GM21360 (cell line): Measurements from ENCODE around the gene MYB.
A peak's percentile ranks its signal among the peaks of the same experiment; 100 is the strongest.
"Not testable (repeated sequence)": the region's sequence is repeated elsewhere in the genome, so short reads cannot be mapped to it uniquely, and the experiment has no call there.

Experiments
- ATAC-seq: cut with Tn5 transposase; IDR thresholded peaks from one replicate; pipeline ENCODE4 v1.9.1; 2021; ENCODE audit warnings: mild to moderate bottlenecking, moderate library complexity; ENCODE audit not compliant: unreplicated experiment

Gene MYB

DNA sequence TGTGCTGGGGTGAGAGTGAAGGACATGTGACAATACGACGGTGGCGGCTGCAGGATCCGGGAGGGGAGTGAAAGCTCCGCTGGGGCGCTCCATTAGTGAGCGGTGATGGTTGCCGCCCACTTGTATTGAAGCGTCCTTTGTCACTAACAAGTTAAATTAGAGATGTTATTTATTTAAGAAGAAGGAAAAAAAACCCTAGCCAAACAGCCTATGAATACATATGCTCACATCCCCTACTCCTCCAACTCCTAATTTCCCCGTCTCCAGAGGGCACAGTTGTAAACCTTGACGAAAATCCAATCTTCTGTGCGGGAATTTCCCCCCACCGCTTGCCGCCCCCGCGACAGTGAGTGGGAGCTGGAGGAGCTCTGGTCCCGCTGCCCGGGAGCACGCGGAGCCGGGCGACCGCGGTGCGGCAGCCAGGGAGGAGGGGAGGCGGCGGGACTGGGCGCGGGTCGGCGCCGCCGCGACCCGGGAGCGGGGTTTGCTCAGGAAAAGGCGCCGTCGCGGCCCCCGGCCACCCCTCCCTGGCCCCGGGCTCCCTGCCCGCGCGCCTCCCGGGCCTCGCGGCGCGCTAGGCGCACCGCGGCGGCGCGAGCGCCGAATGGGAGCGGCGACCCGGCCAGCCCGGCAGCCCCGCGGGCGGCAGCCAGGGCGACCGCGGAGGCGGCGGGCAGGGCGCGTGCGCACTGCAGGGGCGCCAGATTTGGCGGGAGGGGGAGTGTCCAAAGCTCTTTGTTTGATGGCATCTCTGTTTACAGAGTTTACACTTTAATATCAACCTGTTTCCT lies at the start of gene MYB:
TSS of gene MYB (plus strand) at position 767 of the 791 bp plus-strand sequence. CDS start 206 bp downstream, outside the sequence.
- ATAC-seq = peak; percentile 29

DNA sequence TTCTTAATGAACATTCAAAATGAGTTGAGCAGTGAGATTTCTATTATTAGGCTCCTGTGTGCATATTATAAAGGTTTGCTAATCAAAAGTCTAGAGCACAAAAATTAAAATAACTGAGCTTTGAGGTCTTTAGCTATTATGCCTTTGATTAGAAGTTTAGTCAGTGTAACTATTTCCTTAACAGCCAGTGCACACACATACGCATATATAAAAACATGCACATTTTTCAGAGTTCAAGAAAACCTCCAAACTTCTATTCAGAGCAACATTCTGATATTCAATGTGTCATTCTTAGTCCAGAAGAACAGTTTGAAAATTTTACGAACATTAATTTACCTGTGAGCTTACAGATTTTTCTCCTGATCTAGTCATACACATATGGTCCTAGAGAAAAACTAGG lies 48.3 kb upstream of the MYB start:
- ATAC-seq = no peak

DNA sequence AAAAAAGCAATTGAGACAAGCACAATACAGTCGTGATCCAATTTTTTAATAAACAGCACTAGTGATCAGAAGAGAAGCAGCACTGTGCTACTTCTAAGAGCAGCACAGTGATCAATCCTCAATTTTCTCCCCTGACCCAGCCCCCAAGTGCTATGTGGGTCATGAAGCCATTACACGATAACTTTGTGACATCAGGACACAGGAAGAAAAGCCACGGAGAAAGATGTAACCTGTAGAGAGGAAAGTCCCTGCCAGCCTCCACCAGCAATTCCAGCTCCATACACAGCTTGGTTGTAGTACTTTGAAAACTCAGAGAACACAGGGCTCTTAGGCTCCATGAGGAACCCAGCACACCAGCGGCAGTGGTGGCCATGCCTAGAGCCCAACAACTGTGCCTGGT lies 45.3 kb upstream of the MYB start:
- no peak for ATAC-seq

DNA sequence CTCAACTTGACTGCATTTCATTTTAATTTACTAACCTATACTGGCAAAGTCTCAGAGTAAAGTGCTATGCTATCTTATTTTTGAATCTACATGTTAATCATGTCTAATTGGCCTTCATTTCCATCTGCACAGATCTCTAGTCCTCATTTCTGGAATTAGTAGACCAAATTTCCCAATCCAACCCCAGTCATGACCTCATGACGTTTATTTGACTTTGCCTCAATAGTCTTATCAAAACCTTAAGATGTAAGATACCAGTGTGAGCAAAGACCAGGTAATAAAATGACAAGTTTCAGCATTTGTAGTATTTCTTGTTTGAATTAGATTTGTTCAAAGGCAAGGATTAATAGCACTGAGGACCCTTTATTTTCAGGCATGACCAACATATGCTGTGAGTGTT lies 43.3 kb upstream of the MYB start:
- no peak for ATAC-seq

DNA sequence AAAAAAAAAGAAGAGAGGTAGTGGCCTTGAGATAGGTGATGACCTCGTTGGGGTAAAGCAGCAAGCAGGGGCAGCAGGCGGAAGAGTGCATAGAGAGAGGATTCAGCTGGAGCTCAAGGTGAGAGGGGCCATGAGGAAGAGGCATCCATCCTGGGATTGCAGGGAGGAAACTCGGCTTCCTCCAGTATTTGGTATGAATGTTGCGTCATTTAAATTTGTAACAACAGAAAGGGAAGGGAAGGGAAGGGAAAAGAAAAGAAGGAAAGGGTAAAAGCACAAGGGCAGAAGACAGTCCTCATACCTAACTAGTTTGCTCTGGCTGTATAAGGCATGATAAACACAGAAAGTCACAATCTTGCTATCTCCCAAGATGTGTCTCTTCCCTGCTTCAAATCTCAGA lies 39.9 kb upstream of the MYB start:
- ATAC-seq = no peak

DNA sequence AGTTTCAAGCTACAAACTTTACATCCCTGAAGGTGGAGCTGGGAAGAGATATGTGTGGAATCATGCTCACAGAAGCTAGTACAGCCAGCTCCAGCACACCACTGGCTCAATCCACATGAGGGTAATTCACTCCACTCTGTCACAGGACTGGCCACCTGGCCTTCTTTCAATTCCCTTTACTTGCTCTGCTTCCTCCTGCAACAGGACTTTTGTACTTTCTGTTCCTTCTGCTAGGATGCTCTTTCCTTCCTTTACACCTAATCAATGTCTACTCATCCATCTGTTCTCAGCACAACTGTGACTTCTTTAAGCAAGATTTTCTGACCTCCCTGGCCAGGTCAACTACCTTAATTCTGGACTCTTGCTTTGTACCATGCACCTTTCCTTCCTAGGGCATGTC lies 39.4 kb upstream of the MYB start:
- ATAC-seq = no peak

DNA sequence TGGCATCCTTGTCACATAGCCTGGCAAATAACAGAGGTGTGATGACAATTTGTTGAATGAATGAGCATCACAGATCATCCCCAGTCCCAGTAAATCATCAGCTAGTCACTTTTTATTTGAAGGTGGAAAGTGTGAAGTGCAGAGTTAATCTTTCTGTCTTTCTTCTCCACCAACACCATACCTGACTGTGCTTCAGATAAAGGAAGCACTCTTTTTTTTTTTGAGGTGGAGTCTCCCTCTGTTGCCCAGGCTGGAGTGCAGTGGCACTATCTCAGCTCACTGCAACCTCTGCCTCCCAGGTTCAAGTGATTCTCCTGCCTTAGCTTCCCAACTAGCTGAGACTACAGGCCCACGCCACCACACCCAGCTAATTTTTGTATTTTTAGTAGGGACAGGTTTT lies 38.9 kb upstream of the MYB start:
- ATAC-seq = not testable (repeated sequence)

DNA sequence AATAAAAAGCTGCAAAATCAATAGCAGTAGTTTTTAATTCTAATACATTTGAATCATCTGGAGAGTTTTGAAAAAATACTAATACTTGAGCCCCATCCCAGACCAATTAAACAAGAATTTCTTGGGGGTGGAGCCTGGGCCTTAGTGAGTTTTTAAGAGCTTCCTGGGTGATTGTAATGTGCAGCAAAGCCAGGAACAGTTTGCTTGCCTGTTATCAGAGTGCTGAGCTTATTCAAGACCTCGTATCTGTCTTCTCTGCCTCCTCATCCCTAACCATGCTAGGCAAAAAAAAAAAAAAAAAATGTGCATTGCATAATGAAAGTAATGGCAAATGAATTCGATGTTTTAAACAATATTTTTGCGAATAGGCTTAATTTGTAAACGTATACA lies 36.4 kb upstream of the MYB start:
- no peak for ATAC-seq

DNA sequence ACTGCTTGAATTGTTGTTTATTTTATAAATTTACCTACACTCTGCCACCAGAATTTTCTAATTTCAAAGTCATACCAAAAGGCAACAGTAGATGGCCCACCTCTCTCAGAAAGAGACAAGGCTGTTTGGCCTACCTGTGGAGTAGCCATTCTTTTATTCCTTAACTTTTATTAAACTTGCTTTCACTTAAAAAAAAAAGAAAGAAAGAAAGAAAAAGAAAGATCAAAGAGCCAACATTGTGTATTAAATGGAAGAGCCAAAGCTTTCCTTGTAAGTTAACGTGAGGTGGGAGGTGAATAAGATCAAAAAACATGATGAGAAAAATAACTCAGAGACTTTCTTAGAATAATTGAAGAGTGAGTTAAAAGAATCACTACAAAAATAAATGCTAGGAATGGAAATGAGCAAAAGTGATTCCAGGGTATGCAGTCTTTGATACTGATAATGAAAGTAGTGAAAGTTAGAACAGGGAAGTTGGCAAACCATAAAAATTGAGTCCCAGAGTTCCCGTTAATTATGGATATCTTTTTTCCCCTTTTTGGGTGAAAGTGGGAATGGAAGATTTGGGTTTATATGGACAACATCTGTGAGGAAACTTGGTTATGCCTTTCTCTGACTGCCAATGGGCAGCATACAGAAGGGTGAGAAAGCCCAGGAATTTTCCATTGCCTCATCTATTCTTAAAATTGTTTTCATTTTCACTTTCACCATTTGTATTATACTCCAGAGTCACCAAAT lies 35.9 kb upstream of the MYB start:
- ATAC-seq = no peak

DNA sequence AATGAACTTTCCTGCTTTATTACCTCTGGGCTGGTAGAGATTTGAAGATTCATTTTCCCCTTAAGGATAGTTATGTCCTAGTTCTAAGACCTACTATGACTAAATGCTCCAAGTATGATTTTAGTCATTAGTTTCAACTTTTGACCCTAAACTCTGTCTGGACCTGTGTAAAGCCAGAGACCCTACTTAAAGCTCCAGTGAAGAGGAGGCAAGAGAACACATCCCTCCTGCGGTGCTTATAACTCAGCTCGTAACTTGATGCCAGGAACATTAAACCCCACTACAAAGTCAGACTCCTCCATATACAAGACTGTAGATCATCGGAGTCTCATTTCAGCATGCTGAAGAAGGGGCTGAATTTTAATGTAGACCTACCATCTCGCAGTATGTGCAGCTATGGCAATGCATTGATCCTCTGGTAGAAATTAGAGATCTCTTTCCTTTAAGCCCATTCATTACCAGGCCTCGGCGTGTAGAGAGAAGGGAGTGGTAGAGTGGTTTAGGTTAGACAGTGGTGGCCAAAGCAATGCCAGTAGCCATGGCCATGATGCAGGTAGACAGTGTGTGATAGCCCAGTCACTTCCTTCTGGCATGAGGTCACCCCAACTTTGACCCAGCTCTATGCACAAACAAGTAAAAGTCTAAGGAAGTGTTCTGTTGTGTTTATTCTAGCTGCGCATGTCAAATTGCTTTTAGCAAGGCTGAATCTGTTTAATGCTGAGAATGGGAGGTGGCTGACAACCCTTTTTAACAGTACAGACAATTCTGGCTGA lies 34.8 kb upstream of the MYB start:
- ATAC-seq = no peak

DNA sequence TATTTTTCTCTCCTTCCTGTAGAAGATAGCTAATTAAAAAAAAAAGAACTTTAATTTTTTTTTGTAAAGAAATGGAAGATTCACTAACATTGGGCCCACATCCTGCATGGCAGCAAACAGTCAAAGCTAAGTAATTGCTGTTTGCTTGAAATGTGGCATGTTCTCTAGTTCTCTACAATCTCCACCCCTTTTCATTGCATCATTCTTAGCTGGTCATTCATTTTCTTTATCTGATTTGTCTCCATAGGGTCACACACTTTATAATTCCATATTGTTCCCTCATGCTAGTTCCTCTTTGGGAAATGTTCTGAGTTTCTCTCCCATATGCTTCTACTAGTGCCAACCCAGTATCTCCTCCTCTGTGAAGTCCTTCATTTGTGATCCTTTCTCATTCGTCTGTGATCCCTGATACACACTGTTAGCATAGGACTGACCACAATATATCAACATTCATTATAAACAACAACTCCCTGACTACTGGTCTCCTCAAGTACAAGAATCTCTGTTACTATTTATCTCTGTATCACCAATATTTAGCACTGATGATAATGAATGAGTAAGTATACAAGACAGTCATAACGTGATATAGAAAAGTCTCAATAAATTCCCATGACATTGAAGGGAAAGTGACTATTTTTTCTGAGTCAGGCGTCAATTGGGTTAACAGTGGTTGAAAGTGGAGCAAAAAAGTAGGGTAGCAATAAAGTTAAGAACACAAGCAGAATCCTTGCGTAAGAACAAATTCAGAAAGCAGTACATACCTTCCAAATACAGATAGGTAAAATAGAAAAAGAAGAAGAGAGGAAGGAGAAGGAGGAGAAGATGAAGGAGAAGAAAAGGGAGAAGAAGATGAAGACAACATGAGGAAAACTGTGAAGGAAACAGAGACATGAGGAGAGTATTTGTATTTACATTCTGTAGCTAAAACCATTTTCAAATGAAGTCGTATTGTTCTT lies 33.2 kb upstream of the MYB start:
- ATAC-seq = no peak

DNA sequence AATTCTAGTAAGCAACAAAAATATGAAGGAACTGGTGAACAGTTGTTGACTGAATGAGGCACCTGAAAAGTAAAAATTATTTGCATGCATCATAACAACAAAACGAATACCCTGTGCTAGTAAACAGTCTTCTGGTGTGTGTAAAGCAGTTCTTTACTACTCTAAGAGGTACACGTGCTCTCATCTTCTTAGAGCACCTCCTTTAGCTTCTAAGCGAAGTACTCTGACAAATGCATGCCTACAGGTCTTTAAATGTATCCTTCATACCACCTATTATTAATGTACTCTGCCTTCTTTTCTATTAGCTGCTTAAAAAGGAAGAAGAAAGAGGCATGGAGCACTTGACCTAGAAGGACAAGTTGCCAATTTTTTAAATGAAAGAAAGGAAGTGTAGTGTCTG lies 32.2 kb upstream of the MYB start:
- ATAC-seq = no peak

DNA sequence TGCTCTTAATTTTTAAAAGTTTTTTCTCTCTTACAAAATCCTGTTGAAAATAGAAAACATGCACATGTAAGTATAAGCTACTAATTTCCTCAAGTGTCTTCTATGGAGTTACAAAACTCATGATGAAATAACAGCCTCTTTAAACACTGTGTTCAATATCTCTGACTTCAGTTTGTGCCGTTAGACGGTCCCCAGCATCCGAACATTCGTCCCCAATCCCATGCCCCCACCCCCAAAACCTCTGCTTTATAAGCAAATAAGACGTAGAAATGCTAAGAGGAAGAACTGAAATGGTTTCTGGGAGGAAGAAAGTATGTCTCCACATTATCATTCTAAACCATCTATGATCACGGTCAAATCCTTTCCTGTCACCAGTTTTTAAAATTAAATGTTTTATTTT lies 31.7 kb upstream of the MYB start:
- no peak for ATAC-seq

DNA sequence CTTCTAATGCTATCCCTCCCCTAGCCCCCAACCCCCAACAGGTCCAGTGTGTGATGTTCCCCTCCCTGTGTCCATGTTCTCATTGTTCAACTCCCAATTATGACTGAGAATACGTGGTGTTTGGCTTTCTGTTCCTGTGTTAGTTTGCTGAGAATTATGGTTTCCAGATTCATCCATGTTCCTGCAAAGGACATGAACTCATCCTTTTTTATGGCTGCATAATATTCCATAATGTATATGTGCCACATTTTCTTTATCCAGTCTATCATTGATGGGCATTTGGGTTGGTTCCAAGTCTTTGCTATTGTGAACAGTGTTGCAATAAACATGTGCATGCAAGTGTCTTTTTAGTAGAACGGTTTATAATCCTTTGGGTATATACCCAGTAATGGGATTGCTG lies 30.6 kb upstream of the MYB start:
- not testable (repeated sequence) for ATAC-seq

DNA sequence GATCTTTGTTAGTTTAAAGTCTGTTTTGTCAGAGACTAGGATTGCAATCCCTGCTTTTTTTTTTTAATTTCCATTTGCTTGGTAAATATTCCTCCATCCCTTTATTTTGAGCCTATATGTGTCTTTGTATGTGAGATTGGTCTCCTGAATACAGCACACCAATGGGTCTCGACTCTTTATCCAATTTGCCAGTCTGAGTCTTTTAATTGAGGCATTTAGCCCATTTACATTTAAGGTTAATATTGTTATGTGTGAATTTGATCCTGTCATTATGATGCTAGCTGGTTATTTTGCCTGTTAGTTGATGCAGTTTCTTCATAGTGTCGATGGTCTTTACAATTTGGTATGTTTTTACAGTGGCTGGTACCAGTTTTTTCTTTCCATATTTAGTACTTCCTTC lies 27.0 kb upstream of the MYB start:
- ATAC-seq = not testable (repeated sequence)

DNA sequence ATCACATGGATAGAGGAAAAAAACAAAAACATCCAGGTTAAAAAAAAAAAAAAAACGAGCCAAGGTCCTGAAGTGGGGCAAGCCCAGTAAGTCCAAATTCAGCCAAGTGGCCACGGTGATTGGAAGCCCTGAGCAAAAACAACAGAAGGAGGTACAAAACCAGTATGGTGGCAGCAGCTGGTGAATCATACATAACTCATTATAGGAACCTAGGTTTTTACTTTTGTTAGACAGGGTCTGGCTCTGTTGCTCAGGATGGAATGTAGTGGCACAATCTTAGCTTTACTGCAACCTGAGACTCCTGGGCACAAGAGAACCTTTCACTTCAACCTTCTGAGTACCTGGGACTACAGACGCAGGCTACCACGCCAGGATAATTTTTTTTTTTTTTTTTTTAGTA lies 22.7 kb upstream of the MYB start:
- no peak for ATAC-seq

DNA sequence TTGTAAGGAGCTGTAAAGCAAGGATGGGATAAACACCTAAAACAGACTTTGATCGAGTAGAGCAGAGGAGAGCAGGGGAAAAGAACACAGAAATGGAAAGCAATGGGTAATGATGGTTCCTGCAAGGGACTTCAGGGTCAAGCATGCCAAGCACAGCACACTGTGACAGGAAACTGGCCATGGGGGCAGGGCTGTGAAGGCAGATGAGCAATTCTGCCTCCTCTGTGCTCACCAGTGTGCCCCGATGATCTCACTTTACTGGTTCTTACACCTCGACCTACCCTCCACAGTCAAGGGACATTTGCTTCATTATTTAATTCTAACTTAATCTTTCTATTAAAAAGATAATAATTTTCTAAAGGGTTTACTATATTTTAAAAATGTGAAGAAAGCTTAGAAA lies 21.6 kb upstream of the MYB start:
- ATAC-seq = no peak

DNA sequence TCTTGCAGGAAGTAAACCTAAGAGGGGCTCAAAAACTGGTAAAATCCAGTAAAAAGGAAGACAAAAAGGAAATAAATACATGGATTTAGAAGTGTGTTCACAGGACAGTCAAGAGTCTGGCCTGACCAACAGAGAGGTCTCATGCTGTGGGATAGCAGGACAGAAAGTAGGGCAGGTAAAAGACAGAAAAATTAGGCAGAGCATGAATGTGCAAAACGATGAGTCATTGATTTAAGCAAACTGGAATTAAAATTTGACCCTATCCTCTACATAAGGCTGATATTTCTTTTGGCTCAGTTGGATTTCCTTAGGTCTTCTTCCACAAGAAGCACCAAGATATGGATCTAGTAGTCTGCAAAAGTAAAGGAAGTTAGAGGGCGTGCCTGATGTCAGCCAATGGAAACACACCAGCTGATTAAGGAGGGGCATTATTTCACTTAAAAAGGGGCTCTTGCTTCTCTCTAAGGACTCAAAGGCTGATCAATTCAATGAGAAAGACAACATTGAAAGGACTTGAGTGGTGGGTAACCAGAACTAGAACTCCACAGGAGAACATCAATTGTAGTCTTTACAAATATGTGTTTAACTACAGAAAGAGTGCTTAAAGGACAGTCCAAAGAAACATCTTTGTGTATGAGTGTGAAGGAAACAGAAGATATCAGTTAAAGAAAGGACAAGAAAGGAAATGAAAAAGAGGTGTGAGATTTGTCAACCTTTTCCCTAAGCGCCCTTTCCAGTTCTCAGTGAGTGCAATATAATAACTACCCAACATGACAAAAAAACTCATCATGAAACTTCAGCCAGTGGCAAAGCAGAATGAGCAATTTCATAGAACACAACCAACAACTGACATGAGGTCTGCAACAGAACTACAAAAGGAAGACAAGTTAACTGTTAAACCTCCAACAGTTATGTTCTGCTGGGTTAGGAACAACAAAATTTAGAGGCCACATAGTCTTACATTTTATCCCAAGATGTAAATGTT lies 19.4 kb upstream of the MYB start:
- ATAC-seq = no peak

DNA sequence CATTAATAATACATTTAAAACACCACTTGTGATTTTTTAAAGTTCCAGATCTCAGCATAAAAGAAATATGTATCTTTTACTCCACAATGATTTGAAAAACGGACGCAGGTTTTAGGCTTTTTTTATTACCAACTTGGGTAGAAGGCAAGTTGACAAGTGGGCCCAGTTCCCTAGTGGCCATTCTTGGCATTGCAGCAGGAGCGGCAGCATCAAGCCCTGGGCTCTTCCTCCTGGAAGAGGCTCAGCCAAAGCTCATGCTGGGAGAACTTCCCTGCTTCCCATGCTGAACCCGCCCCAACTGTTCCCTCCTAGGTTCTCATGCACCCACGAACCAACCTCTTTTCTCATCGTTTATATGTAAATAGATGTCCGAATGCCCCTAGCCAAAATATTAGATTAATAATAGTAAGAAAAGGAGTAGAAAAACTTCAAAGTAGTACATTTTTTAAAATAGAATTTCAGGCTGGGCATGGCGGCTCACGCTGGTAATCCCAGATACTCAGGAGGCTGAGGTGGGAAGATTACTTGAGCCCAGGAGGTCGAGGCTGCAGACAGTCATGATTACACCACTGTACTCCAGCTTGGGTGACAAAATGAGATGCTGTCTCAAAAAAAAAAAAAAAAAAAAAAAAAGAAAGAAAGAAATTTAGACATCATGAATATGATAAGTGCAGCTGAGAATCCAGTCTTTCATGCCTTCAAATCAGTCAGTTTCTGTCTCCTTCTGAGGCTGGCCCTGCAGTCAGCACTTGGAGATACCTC lies 18.2 kb upstream of the MYB start:
- ATAC-seq = peak; percentile 3
